Mesenchymal stem cell (in vitro differentiated cells and primary cell): Measurements from ENCODE around the gene CEP85.

Experiments used
- DNase-seq: peaks from one replicate; pipeline ENCODE4 v3.0.0-alpha.2; 2013
- H2AFZ ChIP-seq: one replicate; pipeline ENCODE4 v1.6.1; 2013; ENCODE audit warnings: low read depth, mild to moderate bottlenecking, control low read depth, inconsistent platforms, low read length, moderate library complexity
- H2AK5ac ChIP-seq: 2 replicates; pipeline ENCODE4 v1.6.1; 2013; ENCODE audit warnings: low read length, moderate library complexity, mild to moderate bottlenecking, inconsistent platforms; ENCODE audit not compliant: severe bottlenecking
- H2BK120ac ChIP-seq: one replicate; pipeline ENCODE4 v1.6.1; 2013; ENCODE audit warnings: low read depth, mild to moderate bottlenecking, inconsistent platforms, low read length, moderate library complexity
- H2BK12ac ChIP-seq, 2 experiments: one replicate each; pipeline ENCODE4 v1.6.1; 2013; ENCODE audit warnings: inconsistent platforms in 2 of 2, low read length in 2 of 2, mild to moderate bottlenecking in 2 of 2, moderate library complexity in 2 of 2, control low read depth in 1 of 2
- H2BK15ac ChIP-seq: one replicate; pipeline ENCODE4 v1.6.1; 2013; ENCODE audit warnings: mild to moderate bottlenecking, low read depth, inconsistent platforms; ENCODE audit not compliant: poor library complexity, severe bottlenecking
- H2BK5ac ChIP-seq: 2 replicates; pipeline ENCODE4 v1.6.1; 2013; ENCODE audit warnings: low read depth, mild to moderate bottlenecking, low read length, control low read depth, inconsistent platforms; ENCODE audit not compliant: poor library complexity, severe bottlenecking
- H3K14ac ChIP-seq, 2 experiments: one replicate each; pipeline ENCODE4 v1.6.1; 2013; ENCODE audit warnings: inconsistent platforms in 2 of 2, low read length in 2 of 2, control low read depth in 1 of 2, mild to moderate bottlenecking in 1 of 2, moderate library complexity in 1 of 2
- H3K18ac ChIP-seq, 2 experiments: one replicate each; pipeline ENCODE4 v1.6.1; 2013; ENCODE audit warnings: inconsistent platforms in 2 of 2, low read length in 2 of 2, control low read depth in 1 of 2, low read depth in 1 of 2, mild to moderate bottlenecking in 1 of 2
- H3K23ac ChIP-seq, 2 experiments: one replicate each; pipeline ENCODE4 v1.6.1; 2013; ENCODE audit warnings: inconsistent platforms in 2 of 2, low read length in 2 of 2, mild to moderate bottlenecking in 2 of 2, moderate library complexity in 2 of 2, control low read depth in 1 of 2
- H3K27ac ChIP-seq: 2 replicates; pipeline ENCODE4 v1.5.1; 2013; ENCODE audit warnings: mild to moderate bottlenecking, moderate library complexity, low read length, control low read depth, inconsistent platforms; ENCODE audit not compliant: poor library complexity, severe bottlenecking
- H3K27me3 ChIP-seq, 2 experiments: 2 replicates each; pipeline versions ENCODE4 v1.6.1 to v1.7.0; 2013; ENCODE audit warnings: low read length in 2 of 2, mild to moderate bottlenecking in 2 of 2, moderate library complexity in 2 of 2, control low read depth in 1 of 2, inconsistent platforms in 1 of 2; ENCODE audit not compliant: control insufficient read depth in 1 of 2, insufficient read depth in 1 of 2
- H3K36me3 ChIP-seq, 2 experiments: 2 replicates each; pipeline versions ENCODE4 v1.6.1 to v1.7.0; 2013; ENCODE audit warnings: low read length in 2 of 2, control low read depth in 1 of 2, inconsistent platforms in 1 of 2, low read depth in 1 of 2, mild to moderate bottlenecking in 1 of 2; ENCODE audit not compliant: insufficient read depth in 2 of 2, control insufficient read depth in 1 of 2
- H3K4ac ChIP-seq, 2 experiments: one replicate each; pipeline ENCODE4 v1.6.1; 2013; ENCODE audit warnings: inconsistent platforms in 2 of 2, low read length in 2 of 2, mild to moderate bottlenecking in 2 of 2, moderate library complexity in 2 of 2, control low read depth in 1 of 2, low read depth in 1 of 2
- H3K4me1 ChIP-seq: 2 replicates; pipeline ENCODE4 v1.6.1; 2013; ENCODE audit warnings: low read depth, low read length, control low read depth; ENCODE audit not compliant: control insufficient read depth, insufficient read depth
- H3K4me2 ChIP-seq: 2 replicates; pipeline ENCODE4 v1.6.1; 2013; ENCODE audit warnings: low read length, mild to moderate bottlenecking, inconsistent platforms; ENCODE audit not compliant: poor library complexity, severe bottlenecking
- H3K4me3 ChIP-seq, 2 experiments: 2 replicates each; pipeline versions ENCODE4 v1.5.1 to v1.7.0; 2013; ENCODE audit warnings: low read length in 2 of 2, mild to moderate bottlenecking in 2 of 2, control low read depth in 1 of 2, low read depth in 1 of 2; ENCODE audit not compliant: insufficient read depth in 1 of 2
- H3K79me1 ChIP-seq: replicated peaks from 2 replicates; pipeline ENCODE4 v1.6.1; 2013; ENCODE audit warnings: mild to moderate bottlenecking, control low read depth, low read length, inconsistent platforms; ENCODE audit not compliant: poor library complexity, severe bottlenecking
- H3K9ac ChIP-seq: 2 replicates; pipeline ENCODE4 v1.7.0; 2013; ENCODE audit warnings: mild to moderate bottlenecking, low read length, moderate library complexity
- H3K9me3 ChIP-seq: 2 replicates; pipeline ENCODE4 v1.7.0; 2013; ENCODE audit warnings: mild to moderate bottlenecking, low read length; ENCODE audit not compliant: control insufficient read depth
- H4K8ac ChIP-seq: one replicate; pipeline ENCODE4 v1.6.1; 2013; ENCODE audit warnings: inconsistent platforms, mild to moderate bottlenecking, low read length, moderate library complexity
- H4K91ac ChIP-seq: one replicate; pipeline ENCODE4 v1.6.1; 2013; ENCODE audit warnings: mild to moderate bottlenecking, low read length, inconsistent platforms
- WGBS: methylation state at CpG from one replicate; pipeline ENCODE4 v1.1.7; 2013; ENCODE audit warnings: mixed read lengths; 5-methylcytosine and 5-hydroxymethylcytosine counted together

CEP85 gene

GRCh38 chr1:26305667-26306289 is 71.8 kb downstream of the CEP85 start:
- Histone ChIP-seq H3K14ac (peak overlapping the region in 1 of 2 experiments; percentile 18), H2BK120ac (no peak overlapping the region), H3K9ac (peak overlapping the region; percentile 97), H2BK12ac (peak overlapping the region in 1 of 2 experiments; percentile 60), H4K91ac (no peak overlapping the region), H2BK5ac (no peak overlapping the region), H3K27ac (no peak overlapping the region), H3K36me3 (peaks cover 0 to 10% of the 10 kb centered on the region in 2 experiments), H3K18ac (peak overlapping the region in 1 of 2 experiments; percentile 97), H4K8ac (peak overlapping the region; percentile 79), H3K4me2 (peak overlapping the region; percentile 98), H3K4me1 (peaks cover 16% of the 10 kb centered on the region), H3K4ac (peak overlapping the region in 1 of 2 experiments; percentile 11), H2BK15ac (no peak overlapping the region), H3K23ac (no peak overlapping the region), H3K9me3 (no peaks in the 10 kb centered on the region), H3K4me3 (peak overlapping the region; percentile 94 to 98), H3K27me3 (no peaks in the 10 kb centered on the region), H2AFZ (peak overlapping the region; percentile 96), H2AK5ac (peak overlapping the region; percentile 3), H3K79me1 (peaks cover 25% of the 10 kb centered on the region)
- WGBS: 51% methylated on average over 8 of the region's 8 CpGs
- DNase-seq: no peak

DNA sequence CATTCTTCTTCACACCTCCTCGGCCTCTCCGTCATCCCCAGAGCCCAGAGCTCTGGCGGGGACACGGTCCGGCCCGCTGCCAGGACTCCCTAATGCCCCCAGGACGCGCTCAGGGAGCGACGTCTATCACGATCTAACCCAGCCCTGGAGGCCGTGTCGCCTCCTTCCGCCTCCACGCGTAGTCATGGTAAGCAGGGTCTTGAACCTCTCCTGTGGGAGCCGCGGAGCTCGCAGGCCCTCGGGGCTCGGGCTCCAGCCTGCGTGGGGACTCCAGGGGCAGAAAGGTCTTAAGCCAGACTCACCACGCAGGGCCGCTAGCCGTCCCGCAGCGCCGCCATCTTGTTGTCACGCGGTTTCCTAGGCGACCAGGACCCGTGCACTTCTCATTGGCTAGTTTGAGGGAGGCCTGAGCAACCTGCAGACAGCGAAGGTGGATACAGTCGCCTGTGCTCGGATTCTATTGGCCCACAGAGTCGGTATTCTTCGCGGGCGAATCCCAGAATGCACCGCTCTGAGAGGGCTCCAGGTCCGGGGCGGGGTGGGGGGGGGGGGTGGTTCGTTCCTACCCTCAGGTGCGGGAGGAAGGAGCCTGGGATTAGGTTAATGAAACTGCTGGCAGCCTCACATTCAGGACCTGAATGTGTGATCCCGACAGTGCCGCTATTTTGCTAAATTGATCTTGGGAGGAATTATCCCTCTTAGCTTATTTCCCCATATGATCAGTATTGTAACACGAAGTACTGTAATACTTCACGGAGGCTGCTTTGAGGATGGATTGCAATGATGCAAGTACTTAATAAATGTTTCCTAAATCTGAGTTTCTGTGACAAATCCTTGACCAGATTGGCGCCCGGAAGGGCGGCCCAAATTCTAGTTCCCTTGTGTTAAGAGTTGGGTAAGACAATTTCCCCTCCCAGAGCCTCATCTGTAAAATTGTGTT is 72.6 kb downstream of the CEP85 start, which contains the start of gene UBXN11:
TSS of gene UBXN11 (minus strand) at position 347 of the 940 bp plus-strand sequence. CDS start 3,753 bp downstream, outside the sequence.
- peak within 1 kb of the TSS in 1 of 2 experiments; percentile 60 for H2BK12ac ChIP-seq
- H2BK120ac ChIP-seq: no peak within 1 kb of the TSS
- peak within 1 kb of the TSS; percentile 94 to 98 for H3K4me3 ChIP-seq
- WGBS: 4% methylated on average over 46 of the region's 51 CpGs
- peak within 1 kb of the TSS; percentile 3 for H2AK5ac ChIP-seq
- peak; percentile 96 for DNase-seq
- H3K14ac ChIP-seq: peak within 1 kb of the TSS in 1 of 2 experiments; percentile 18
- H3K27ac ChIP-seq: no peak within 1 kb of the TSS
- peak within 1 kb of the TSS; percentile 37 to 97 for H3K18ac ChIP-seq
- H3K27me3 ChIP-seq: no peaks in the 10 kb centered on the region
- H2AFZ ChIP-seq: peak within 1 kb of the TSS; percentile 96
- no peak within 1 kb of the TSS for H2BK5ac ChIP-seq
- H4K91ac ChIP-seq: peak within 1 kb of the TSS; percentile 56
- H3K4me1 ChIP-seq: peaks cover 16% of the 10 kb centered on the region
- H3K4ac ChIP-seq: peak within 1 kb of the TSS; percentile 73 to 76
- peak within 1 kb of the TSS in 1 of 2 experiments; percentile 34 for H3K23ac ChIP-seq
- peak within 1 kb of the TSS; percentile 12 for H2BK15ac ChIP-seq
- H4K8ac ChIP-seq: peak within 1 kb of the TSS; percentile 83
- H3K79me1 ChIP-seq: peaks cover 23% of the 10 kb centered on the region
- peaks cover 0 to 2% of the 10 kb centered on the region in 2 experiments for H3K36me3 ChIP-seq
- H3K9ac ChIP-seq: peak within 1 kb of the TSS; percentile 97
- peak within 1 kb of the TSS; percentile 98 for H3K4me2 ChIP-seq
- no peaks in the 10 kb centered on the region for H3K9me3 ChIP-seq

DNA sequence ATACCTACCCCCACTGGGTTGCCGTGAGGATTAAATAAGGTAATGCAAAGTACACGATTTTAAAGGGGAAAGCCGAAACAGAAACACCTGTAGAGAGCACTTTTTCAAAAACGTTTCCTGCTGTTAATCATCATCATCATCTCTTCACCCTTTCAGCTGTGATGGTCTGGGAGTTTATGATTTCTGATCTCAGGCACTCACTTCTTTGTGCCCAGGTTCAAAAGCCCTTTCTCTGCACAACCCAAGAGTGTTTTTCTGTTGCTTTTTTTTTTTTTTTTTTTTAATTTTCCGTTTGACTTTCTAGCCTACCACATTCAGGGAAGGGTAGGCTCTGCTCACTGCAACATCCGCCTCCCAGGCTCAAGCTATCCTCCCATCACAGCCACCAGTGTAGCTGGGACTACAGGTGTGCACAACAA is 73.4 kb downstream of the CEP85 start:
- H3K23ac ChIP-seq: no peak overlapping the region
- no peak overlapping the region for H2BK15ac ChIP-seq
- no peaks in the 10 kb centered on the region for H3K27me3 ChIP-seq
- H3K14ac ChIP-seq: no peak overlapping the region
- H3K27ac ChIP-seq: no peak overlapping the region
- H2AK5ac ChIP-seq: no peak overlapping the region
- no peak overlapping the region for H3K4me2 ChIP-seq
- H3K36me3 ChIP-seq: no peaks in the 10 kb centered on the region
- no peak overlapping the region for H4K8ac ChIP-seq
- H3K18ac ChIP-seq: no peak overlapping the region
- WGBS: 75% methylated on average over 2 of the region's 6 CpGs
- H3K4ac ChIP-seq: no peak overlapping the region
- no peak for DNase-seq
- no peak overlapping the region for H2BK5ac ChIP-seq
- no peak overlapping the region for H2AFZ ChIP-seq
- no peaks in the 10 kb centered on the region for H3K9me3 ChIP-seq
- H3K9ac ChIP-seq: peak overlapping the region; percentile 61
- H4K91ac ChIP-seq: no peak overlapping the region
- no peak overlapping the region for H2BK12ac ChIP-seq
- peaks cover 20% of the 10 kb centered on the region for H3K79me1 ChIP-seq
- H2BK120ac ChIP-seq: no peak overlapping the region
- no peak overlapping the region for H3K4me3 ChIP-seq
- H3K4me1 ChIP-seq: peaks cover 16% of the 10 kb centered on the region
